Measurements from ENCODE around the gene MYO10.
"Not testable (repeated sequence)": the region's sequence is repeated elsewhere in the genome, so short reads cannot be mapped to it uniquely, and the experiment has no call there.

The MYO10 gene

DNA sequence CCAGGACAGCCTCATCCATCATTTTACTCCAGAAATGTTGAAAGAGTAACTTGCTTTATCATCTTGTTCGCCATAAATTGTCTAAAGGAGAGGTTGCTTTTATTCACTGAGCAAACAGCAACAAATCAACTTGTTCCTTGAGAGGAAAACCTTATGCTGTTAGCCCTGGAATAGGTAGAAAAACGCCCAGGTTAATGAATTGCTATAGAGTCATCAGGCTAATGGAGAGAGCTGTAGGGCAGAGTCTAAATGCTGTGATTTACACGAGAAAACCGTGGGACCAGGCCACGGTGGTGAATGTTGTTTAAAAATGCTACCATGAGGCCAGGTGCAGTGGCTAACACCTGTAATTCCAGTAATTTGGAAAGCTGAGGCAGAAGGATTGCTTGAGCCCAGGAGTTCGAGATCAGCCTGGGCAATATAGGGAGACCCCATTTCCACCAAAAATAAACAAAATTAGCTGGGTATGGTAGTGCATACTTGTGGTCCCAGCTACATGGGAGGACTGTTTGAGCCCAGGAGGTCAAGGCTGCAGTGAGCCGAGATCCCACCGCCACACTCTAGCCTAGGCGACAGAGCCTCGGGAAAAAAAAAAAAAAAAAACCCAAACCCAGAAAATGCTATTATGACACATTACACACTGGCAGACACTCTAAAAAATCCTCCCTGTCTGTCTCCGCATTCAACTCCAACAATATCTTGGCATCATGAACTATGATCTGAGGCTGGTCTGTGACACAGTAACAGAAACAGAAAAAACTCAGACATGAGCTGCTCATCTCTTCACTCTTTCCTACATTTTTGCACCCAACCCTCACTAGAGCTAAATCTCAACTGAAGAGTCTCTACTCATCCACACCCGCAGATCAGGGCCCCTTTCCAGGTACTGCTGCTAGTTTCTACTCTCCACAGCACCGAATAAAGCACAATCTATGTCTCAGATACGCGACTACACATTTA, 200.7 kb downstream of the MYO10 start:
- DNase-seq: no peak

DNA sequence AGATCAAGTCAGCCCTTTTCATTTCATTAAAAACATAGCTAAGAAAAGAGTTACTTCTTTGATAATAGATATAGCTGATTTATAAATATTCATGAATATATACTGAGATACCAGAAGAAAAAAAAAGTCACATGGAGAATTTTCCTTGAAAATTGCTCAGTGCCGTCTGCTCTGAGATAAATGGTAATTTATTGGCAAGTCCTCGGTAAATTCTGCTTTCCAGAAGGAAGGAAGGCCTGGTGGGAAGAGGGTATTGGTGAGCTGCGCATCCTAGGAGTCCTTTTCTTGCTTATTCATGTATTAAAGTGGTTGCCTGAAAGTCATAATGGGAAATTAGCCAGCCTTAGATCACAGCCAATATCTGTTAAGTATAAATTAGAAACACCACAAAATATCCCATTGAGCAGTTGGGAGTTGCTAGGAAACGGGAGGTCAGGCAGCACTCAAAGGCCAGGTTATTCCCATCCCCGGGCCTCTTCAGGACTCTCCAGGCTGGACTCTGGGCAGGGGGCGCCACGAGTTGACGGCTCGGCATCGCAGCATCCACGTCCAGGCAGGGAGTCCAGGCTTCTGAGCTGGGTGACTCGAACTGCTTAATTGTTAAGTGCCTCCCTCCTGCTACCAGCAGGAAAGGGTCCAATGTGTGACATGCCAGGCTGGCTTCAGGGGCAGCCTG, 202.6 kb downstream of the MYO10 start:
- no peak for DNase-seq

DNA sequence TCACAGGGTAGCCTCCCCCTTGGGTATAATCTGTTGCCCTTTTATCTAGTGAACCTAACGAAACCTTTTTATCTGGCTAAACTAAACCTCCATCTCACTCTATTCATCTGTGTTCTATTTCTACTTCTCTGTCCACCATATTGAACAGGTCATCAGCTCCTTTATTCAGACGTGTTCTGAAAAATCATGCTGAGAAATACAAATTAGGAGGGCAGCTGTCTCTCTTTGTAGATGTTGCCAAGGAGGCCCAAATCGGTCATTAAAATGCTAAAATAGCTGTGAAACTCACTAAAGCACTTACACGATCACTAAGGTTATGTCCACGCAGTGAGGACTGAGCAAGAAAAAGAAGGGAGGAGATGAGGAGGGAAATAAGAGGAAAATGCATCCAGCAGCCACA, 203.7 kb downstream of the MYO10 start:
- no peak for DNase-seq

DNA sequence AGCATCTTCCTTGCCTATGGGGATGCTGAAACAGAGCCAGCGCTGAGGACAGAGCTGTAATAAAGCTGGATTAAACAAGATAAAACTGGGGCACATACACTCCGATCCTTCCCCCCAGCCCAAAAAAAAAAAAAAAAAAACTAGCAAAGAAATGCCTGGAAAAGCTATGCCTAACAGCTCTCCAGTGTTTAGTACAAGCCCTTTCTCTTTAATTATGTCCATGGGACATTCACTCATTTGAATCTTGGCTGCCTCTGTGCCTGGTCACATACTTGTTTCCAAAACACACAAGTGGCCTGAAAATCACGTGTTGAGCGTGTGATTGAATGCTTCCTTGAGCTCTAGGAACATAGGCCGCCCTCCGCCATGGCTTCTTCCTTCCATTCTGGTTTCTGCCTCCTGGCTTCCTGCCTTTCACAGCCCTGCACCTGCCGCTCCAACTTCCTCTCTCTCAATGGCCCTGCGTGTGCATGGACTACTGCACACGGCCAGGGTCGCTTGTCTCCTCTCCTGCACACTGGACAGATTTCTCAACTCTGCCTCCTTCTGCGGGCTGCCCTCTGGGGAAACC, 208.2 kb downstream of the MYO10 start:
- DNase-seq: no peak

DNA sequence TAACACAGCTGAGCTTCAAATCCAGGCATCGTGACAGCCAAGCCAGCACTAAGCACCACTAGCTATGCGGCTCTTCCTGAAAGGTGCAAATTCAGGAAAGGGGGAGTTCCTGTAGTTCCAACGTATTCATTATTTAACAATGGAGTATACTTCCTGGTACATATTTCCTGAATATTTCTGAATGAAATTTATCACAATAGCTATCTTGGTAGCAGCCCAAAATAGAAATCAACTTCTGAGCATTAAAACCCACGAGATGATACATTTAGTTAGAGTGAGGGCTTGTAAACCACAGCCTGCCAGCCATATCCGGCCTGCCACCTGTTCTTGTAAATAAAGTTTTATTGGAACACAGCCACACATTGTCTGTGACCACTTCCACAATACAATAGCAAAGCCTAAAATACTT, 209.5 kb downstream of the MYO10 start:
- no peak for DNase-seq

DNA sequence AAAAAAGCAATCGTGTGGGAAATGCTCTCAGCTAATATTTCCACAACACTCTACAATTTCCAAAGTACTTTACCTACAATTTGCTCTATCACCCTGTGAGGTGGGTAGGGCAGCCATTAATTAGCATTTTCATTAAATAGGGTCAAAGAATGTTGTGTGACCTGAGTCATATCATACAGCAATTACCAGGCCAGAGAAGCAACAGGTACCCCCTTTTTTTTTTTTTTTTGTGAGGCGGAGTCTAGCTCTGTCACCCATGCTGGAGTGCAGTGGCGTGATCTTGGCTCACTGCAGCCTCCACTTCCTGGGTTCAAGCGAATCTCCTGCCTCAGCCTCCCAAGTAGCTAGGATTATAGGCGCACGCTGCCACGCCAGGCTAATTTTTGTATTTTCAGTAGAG, 210.5 kb downstream of the MYO10 start:
- no peak for DNase-seq

DNA sequence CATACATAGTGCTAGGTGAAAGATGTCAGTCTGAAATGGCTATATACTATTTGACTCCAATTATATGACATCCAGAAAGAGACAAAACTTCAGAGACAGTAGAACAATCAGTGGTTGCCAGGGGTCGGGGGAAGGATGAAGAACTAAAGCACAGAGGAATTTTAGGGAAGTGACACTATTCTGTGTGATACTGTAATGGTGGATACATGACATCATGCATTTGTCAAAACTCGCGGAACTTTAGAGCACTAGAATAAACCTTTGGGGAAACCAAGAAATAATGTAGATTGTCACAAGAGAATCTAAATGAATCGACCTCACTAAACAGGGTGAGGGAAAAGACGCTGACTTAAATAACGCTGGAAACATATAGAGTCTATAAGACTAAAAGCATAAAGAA, 212.3 kb downstream of the MYO10 start:
- DNase-seq: no peak

DNA sequence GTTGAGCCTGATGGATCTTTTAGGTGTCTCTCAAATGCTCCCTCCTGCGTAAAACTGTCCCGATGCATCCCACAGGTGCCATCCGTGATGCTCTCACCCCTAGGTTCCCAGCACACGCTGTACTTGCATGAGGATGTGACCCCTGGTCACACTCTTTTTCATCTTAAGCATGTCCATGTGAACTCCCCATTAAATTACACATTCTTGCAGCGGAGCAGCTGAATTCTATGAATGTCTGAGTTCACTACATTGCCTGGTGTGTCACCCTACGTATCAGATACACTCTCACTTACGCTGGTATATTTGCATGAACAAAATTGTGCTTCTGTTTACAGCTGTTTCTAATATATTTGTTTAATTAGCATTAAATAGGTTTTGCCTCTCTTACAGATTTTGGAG, 214.0 kb downstream of the MYO10 start:
- DNase-seq: no peak

DNA sequence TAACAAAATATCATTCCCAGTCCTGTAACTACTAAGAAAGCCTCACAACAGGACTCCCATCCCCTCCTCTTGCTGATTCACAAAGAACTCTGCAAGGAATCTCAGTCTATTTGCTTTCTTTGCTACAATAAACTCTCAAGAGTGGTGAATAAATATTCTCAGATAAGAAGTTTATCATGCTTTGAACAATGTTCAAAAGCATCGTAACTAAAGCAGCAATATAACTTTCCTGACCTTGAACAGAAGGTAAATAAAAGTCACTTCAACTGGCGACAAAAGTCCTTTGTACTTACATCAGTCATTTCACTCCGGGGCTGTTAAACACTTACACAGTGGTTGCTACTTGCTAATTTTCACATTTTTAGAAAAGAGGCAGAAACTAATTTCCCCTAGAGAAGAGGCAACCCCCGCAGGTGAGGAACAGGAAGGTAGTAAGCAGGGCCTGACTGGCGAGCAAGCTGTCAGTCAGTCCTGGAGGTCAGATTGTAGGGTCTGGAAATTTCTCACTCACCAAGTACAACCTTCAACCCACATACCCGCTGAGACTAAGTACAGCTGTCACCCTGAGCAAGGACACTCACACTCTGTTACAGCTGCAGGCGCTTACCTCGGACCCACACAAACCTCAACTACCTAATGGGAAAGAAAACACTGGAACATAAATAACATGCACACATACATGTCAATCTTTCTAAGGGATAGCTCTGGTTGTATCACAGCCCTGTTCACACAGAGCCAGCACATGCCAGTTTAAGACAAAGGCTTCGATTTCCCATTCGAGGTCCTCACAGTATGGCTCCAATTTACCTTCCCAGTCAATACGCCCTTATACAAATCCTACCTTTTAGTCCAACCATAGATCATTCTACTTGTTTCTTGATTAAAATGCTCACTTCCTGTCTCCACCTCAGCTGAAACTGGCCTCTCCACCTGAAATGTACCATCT, 214.7 kb downstream of the MYO10 start:
- DNase-seq: no peak

DNA sequence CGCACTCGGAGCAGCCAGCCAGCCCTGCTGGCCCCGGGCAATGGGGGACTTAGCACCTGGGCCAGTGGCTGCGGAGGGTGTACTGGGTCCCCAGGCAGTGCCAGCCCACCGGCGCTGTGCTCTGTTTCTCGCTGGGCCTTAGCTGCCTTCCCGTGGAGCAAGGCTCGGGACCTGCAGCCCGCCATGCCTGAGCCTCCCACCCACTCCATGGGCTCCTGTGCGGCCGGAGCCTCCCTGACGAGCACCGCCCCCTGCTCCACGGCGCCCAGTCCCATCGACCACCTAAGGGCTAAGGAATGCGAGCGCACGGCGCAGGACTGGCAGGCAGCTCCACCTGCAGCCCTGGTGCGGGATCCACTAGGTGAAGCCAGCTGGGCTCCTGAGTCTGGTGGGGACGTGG, 218.1 kb downstream of the MYO10 start:
- DNase-seq: not testable (repeated sequence)

DNA sequence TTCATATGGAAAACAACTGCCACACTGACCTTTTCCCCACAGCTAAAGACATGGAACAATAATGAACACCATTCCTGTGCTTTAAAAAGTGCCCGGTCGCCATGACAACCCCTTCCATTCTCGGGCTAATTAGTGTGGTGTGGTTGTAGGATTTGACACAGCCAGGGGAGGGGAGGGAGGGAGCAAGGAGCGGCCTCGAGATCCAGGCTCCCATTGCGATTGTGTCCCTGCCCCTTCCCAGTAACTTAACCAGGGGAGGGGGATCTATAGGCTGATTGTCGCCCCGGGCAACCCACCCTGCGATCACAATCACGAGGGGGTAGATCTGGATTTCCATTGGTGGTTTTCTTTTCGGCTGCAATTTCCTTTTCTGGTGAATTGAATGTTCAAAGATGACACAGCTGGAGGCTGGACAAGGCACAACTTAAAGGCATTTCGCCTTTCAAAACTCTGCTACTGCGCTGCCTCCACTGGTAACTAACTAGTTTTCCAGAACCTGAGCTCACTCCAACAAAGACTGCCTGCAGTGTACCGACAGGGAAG, 222.6 kb downstream of the MYO10 start:
- DNase-seq: no peak

DNA sequence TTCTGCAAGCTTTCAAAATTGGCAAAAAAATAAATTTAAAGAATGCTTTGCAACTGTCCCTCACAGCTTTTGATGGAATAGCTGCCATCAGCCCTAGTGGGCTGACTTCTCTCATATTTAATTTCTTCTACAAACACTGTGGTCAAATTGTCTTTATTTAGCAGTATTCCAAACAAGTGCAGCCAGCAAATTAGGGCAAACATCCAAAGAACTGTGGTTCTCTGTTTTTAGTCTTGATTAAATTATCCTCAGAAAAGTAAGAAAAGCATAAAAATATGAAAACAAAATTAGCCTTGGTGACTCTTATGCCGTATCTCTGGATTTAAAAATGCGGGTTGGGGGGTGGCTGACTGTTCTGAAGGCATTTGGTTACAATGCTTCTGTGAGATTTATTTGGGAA, 223.5 kb downstream of the MYO10 start:
- DNase-seq: no peak

DNA sequence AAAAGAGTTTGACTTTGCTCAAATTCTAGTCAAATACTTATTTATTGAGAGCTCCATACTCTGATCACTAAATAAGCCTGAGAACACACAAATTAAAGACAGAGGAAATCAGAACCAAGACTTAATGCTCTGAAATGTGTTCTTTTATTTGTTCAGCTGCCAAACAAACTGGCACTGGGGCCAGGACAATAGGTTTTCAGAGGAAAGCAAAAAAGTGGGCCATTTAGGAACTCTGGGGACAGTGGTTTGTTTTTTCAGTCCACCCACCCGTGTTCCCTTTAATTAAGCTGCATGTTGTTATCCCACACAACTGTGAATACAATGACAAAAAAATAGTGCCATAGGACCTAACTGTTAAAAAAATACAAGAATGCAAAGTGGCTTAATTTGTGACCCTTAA, 223.9 kb downstream of the MYO10 start:
- DNase-seq: no peak

DNA sequence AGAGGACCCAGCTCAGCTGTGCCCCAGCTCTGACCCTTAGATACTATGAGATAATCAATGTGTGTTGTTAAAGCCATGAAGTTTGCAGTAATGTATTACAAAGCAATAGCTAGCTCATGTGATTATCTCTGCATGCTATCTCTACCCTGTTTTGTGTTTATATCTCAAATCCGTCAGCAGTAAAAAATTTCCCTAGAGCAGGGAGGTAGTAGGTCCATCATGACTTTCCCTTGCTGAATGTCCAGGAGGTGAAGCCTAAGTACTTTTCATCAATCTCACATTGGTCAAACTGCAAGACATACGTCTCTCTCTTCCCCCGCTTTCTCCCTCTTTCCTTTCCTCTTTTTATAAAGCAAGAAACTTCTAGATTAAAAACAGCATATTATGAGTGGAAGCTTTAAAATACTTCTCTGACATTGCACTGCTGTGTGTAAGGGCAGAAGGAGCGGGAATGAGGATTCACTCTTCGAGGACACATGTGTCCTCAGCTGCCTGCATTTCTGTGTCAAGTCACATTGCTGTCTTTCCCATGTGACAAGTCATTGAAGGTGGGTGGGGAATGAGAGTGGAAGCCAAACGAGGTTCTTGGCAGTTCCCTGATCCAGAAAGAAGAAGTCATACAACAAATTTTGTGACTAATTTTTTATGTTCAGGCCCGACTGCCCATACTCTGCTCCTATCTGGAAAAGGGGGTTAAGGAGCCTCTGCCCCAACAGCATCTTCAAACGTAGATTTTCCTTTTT, 226.2 kb downstream of the MYO10 start:
- no peak for DNase-seq

DNA sequence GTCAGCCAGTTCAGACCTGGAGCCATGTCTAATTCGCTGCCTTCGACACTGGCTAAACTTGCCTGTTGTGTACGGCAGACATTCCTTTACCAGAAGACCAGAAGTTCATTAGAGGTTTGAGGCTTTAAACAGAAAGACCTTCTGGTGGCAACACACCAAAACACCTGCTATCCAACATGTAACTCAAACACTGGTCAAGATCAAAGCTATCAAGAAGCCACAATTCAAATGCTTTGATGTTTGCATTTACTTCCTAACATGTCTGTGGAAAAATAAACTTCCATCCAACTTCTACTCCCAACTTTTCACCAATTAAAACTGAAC, 228.3 kb downstream of the MYO10 start:
- DNase-seq: no peak

DNA sequence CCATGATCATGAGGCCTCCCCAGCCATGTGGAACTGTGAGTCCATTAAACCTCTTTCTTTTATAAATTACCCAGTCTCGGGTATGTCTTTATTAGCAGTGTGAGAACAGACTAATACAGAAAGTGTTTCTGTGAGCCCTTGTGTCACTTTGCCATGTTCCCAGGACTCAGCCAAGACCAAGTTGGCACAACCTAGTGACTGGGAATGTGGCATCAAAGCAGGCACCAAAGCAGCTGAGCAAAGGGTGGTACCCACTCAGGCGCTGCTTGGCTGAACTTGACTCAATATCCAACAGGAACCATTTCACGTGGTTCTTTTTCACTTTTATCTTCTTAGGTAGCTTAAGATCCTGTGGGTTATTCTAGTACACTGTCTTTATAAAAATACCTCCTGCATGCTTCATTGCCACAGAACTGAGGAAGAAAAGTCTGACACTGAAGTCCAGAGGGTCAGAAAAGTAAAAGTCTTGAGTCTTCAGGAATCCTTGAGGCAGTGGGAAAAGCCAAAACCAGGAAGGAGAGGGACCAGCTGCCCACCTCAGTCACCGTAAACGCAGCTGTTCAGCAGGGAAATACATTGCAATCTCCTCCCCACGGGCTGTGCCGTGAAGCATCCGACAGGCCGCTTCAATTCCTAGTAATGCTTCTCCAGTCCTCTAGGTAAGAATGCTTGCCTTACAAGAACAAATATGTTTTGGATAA, 228.8 kb downstream of the MYO10 start:
- DNase-seq: no peak

DNA sequence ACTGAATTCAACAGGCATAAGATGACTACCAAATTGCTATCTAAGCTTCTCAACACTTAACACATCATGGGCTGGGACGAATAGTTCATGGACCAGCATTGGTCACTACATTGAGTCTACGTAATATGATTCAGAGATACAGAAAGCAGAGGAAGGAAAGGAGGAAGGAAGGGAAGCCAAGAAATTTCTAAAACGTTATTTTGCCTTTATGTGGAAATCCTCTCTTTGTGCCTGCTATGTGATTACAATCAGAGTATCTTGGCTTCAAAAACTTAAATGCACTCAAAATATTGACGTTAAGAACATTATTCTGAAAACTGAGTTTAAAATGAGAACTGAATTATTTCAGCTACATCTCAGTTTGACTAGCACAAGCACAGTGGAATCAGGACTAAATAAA, 231.1 kb downstream of the MYO10 start:
- no peak for DNase-seq

DNA sequence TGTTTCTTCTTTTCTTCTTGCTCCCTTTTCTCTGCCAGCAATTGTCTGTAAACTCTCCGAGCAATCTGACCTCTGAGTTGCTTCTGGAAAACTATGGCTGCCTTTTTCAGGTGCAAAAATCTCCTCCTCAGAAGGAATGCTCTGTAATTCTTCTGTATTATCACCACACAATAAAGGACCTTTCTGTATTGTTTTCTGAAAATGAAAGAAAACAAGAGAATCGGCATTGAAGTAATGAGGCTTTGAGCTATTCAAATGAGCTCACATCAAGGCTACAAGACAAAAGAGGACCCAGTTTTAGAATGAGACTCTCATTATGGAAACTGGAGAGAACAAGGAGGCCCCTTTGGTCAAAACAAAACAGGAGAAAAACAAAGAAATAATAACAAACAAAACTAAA, 233.1 kb downstream of the MYO10 start:
- no peak for DNase-seq

DNA sequence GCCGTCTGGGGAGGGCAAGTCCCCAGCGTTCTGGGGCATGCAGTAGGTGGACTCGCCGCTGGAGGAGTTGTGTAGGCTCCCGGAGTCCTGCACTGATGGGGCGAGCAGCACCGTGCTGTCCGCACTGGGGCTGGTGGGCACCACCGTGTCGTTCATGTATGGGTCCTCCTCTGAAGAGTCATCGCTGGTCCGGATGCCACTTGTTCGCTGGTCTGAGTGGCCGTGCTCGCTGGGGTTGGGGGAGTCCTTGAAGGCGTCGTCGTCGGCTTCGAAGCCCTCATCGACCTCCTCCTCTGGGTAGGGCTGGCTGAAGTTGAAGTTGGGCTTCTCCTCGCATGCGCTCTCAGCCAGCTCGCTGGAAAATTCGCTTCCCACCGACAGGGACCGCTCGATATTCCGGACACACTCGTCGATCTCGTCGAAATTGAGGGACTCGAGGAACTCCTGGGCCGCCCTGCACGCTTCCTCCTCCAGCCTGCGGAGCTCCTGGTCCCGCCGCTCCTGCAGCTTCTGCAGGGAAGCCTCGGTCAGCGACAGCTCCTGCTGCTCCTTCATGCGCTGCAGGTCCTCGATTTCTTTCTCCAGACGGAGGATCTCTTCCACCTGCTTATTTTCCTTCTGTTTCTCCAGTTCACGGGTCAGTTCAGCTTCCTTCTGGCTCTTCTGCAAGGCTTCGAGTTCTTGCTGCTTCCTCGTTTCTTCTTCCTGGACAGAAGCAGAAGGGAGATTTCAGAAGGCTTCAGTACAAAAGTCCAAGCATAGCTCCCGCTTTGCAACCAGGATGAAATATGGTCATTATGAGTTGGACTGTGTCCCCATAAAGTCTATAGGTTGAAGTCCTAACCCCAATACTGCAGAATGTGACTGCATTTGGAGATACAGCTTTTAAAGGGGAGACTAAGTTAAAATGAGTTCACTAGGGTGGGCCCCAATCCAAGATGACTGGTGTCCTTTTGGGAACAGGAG, 234.7 kb downstream of the MYO10 start:
- DNase-seq: no peak

DNA sequence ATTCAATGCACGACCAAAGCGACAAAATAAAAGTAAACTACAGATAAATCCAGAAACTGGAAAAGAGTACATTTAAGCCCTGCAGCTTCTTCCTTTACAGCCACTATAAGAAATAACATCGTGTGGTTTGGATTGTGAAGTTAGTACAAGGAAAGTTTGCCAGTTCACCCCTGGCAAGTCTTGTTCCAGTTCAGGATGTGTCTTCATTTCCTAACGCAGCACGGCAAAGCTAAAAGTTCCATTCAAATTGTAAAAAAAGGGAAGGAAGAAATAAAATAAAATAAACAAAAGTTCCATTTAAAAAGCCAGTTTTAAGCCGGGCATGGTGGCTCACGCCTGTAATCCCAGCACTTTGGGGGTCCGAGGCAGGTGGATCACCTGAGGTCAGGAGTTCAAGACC, 236.0 kb downstream of the MYO10 start:
- DNase-seq: no peak
